Heart left ventricle (tissue), 13 donors: ENCODE results near the gene TIMM21.

ENCODE experiments used
- POLR2A ChIP-seq, 2 donors: fragments of 450-650 bp; IDR thresholded peaks; one replicate each; pipeline ENCODE4 v1.6.1; 2017; ENCODE audit warnings: antibody characterized with exemption in 2 of 2, mild to moderate bottlenecking in 2 of 2, moderate library complexity in 2 of 2
- TF ChIP-seq, protein P1 (sequence below), 12 donors: fragments of 200-600 bp; sonication (generic) in 4 of 12; IDR thresholded peaks; one replicate each; pipeline versions ENCODE4 v1.5.0 to v1.8.0; 2018 to 2022; ENCODE audit warnings: antibody characterized with exemption in 12 of 12, mild to moderate bottlenecking in 5 of 12
- donor health status: ischemic (EF 13 %, LVEDD 7.1; RV severe dilation, severe dysfunction).
- donor health status: DM: no; HTN: yes; CAD: no.
- donor health status: DM: no; HTN: no; CAD: no.
- donor health status: ischemic (EF 25% LVEDD 6.9; RV normal size, moderate dysfunction).
- donor health status: ischemic (EF 25% LVEDD 5.7; RV mildly dilated, moderate dysfunction).
- donor health status: ischemic (EF 35%, LVEDD 5.7; RV mildly dilated, moderate dysfunction).
- donor health status: nonischemic (EF 11% LVEDD 7.7; RV severe dilation, severe dysfunction).
- donor health status: DM: yes; HTN: yes; CAD: no.
- donor health status: PGD.
- donor health status: ischemic (EF 29% LVEDD 5.4; RV normal size, mild dysfunction).
- donor health status: nonischemic (EF 23%, LVEDD 6.1; RV moderate dilation, normal function).

DNA sequence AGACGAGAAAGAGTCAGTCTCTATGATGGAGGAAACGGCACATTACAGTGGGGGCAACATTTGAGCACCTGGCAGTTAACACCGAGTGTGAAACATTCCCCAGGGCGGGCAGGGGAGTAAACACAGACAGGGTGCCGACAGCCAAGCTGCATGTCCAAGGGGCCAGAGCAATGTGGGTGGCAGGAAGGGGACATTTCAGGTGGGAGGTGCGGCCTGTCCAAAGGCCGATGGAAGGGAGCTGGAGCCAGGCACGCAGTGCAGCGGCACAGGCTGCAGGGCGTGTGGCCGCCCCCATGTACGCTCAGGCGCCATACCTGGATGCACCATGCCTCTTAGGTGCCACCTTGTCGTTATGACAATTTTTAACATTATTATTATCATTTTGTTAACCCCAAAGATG, 43.3 kb downstream of the TIMM21 start:
- TF ChIP-seq, protein P1, sequence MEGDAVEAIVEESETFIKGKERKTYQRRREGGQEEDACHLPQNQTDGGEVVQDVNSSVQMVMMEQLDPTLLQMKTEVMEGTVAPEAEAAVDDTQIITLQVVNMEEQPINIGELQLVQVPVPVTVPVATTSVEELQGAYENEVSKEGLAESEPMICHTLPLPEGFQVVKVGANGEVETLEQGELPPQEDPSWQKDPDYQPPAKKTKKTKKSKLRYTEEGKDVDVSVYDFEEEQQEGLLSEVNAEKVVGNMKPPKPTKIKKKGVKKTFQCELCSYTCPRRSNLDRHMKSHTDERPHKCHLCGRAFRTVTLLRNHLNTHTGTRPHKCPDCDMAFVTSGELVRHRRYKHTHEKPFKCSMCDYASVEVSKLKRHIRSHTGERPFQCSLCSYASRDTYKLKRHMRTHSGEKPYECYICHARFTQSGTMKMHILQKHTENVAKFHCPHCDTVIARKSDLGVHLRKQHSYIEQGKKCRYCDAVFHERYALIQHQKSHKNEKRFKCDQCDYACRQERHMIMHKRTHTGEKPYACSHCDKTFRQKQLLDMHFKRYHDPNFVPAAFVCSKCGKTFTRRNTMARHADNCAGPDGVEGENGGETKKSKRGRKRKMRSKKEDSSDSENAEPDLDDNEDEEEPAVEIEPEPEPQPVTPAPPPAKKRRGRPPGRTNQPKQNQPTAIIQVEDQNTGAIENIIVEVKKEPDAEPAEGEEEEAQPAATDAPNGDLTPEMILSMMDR (IDR thresholded peaks at IDR 0.05), result no peak
- no peak for TF ChIP-seq POLR2A (IDR thresholded peaks at IDR 0.05)
